HT1080 (cell line): Measurements from ENCODE around the gene STAM. TPM values are rescaled to one million over a fixed set of nuclear protein-coding genes. Genes with fewer than 3 reads are reported as not detected.

Source experiments
- small RNA-seq: library from RNA; depleted of rRNA; stranded (forward); fragments of <200 nt; gene quantifications from one replicate; pipeline ENCODE3, GENCODE V24; 2014
- total RNA-seq: library from RNA; depleted of rRNA; stranded (reverse); fragments of >200 nt; shearing (Covaris generic); gene quantifications from 2 replicates; pipeline ENCODE4 v1.2.3, GENCODE V29; 2014; rRNA removed

Gene STAM
- total RNA-seq, 1 experiment from 2014 or later, result 14.8 TPM

Small RNA genes lying within 50 kb of the gene (small RNA-seq; reads per million reads assigned to genes)
- gene AC069542.2, result not detected

Other genes with a start within 250 kb of the STAM start
- 0.03 and 0.10 TPM in 2 replicates for gene ST8SIA6, start 189.6 kb upstream of the STAM start, total RNA-seq
- 30.2 and 37.5 TPM in 2 replicates for gene HACD1, start 26.8 kb upstream of the STAM start, total RNA-seq
- 0.02 TPM in 1 of 2 replicates, not detected in the other for gene TMEM236, start 108.0 kb downstream of the STAM start, total RNA-seq
- 0.03 TPM in 1 of 2 replicates, not detected in the other for gene MRC1, start 165.2 kb downstream of the STAM start, total RNA-seq